ENCODE measurements around the gene AKR1B15. TPM values are rescaled to one million over a fixed set of nuclear protein-coding genes. Genes with fewer than 3 reads are reported as not detected.

Gene AKR1B15
- total RNA-seq, 2 experiments from 2014 or later: not detected

DNA sequence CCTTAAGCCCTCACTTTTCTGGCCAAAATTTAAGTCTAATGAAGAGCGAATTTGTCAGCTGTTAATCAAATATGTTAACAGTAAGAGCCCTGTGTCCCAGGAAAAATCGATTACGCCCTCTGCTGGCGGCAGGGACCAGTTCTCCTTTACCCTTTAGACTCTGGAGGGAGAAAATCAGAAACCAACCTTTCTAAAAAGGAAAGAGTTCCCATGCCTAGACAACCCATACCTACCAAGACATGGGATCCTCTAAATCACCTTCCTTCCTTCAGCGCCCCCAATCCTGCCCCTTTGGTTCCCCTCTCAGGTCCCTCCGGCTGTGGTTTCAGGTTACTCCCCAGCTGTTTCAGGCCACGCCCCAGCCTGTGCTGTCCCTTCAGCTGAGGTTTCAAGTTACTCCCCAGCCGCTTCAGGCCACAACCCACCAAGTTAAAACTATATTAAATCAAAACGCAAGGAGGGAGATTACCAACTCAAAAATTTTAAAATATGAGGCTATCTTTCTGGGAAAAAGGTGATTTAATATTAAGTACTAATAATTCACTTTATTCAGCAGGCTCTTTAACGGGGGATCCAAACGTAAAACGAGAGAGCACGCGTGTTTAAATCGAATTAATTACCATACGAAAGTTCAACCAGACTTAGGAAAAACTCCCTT is 1.4 kb upstream of the AKR1B15 start:
- POLR2A ChIA-PET: interaction anchor here (2.2 kb wide), 1 partner anchor 115 kb away, joined by 8 read pairs; no protein-coding TSS in a partner anchor
- ATAC-seq (ENCODE audit: poor library complexity) (peak; percentile 61), DNase-seq (peak; percentile 49 to 80 (median 62))
- H3K27ac Mint-ChIP-seq: no peak overlapping the region
- Histone ChIP-seq H3K36me3 (ENCODE audit: insufficient read depth, low read length) (no peaks in the 10 kb centered on the region), H3K27me3 (ENCODE audit: control insufficient read depth in 1 of 2, insufficient read depth in 2 of 2, low read length in 2 of 2) (peaks cover 0 to 4% of the 10 kb centered on the region in 2 experiments), H3K4me3 (ENCODE audit: low read length) (no peak overlapping the region), H3K9me3 (ENCODE audit: control insufficient read depth in 1 of 2, insufficient read depth in 1 of 2, low read length in 2 of 2) (no peaks in the 10 kb centered on the region), H3K27ac (ENCODE audit: low read depth in 1 of 2, low read length in 2 of 2) (no peak overlapping the region), H3K4me1 (ENCODE audit: insufficient read depth, low read length) (peaks cover 3% of the 10 kb centered on the region)
- H3K9me3 Mint-ChIP-seq: no peaks in the 10 kb centered on the region
- TF ChIP-seq, protein P1, sequence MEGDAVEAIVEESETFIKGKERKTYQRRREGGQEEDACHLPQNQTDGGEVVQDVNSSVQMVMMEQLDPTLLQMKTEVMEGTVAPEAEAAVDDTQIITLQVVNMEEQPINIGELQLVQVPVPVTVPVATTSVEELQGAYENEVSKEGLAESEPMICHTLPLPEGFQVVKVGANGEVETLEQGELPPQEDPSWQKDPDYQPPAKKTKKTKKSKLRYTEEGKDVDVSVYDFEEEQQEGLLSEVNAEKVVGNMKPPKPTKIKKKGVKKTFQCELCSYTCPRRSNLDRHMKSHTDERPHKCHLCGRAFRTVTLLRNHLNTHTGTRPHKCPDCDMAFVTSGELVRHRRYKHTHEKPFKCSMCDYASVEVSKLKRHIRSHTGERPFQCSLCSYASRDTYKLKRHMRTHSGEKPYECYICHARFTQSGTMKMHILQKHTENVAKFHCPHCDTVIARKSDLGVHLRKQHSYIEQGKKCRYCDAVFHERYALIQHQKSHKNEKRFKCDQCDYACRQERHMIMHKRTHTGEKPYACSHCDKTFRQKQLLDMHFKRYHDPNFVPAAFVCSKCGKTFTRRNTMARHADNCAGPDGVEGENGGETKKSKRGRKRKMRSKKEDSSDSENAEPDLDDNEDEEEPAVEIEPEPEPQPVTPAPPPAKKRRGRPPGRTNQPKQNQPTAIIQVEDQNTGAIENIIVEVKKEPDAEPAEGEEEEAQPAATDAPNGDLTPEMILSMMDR (IDR thresholded peaks at IDR 0.05): peak; percentile 86
- CTCF ChIA-PET: interaction anchor here (0.9 to 2.7 kb wide), 5 partner anchors 8 to 115 kb away, joined by 3 to 27 read pairs (median 3); no protein-coding TSS in a partner anchor
- no peaks in the 10 kb centered on the region for H3K4me1 Mint-ChIP-seq (ENCODE audit: low read depth)
- no peaks in the 10 kb centered on the region for H3K36me3 Mint-ChIP-seq (ENCODE audit: low read depth)
- no peak overlapping the region for H3K4me3 Mint-ChIP-seq
- intact Hi-C loops (cut with DNase I, micrococcal nuclease): loop anchor here (1.0 kb wide), 1 partner anchor 115 kb away; no protein-coding TSS in a partner anchor
- H3K27me3 Mint-ChIP-seq: peaks cover 31% of the 10 kb centered on the region

DNA sequence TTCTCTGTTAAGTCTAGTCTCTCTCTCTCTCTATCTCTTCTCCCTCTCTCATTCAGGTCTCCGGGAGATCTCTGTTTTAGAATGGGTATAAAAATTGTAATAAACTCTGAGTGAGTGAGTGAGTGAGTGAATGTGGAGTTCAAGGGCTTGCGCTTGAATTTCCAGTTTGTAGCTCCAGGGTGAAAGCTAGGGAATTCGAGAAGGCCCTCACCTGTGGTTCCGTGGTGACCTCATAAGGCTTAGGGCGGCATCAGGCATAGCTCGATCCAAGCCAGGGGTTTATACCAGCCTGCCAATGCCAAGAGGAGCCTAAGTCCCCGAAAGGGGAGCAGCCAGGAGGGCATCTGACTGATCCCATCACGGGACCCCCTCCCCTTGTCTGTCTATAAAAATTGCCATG is 456 bp downstream of the AKR1B15 start:
- Mint-ChIP-seq H3K4me3 (no peak overlapping the region), H3K36me3 (ENCODE audit: low read depth) (no peaks in the 10 kb centered on the region), H3K27ac (no peak overlapping the region), H3K9me3 (no peaks in the 10 kb centered on the region), H3K27me3 (peaks cover 21% of the 10 kb centered on the region), H3K4me1 (ENCODE audit: low read depth) (no peaks in the 10 kb centered on the region)
- TF ChIP-seq, protein P1 (IDR thresholded peaks at IDR 0.05): no peak
- no peak overlapping the region for H3K27ac ChIP-seq (ENCODE audit: low read depth in 1 of 2, low read length in 2 of 2)
- ATAC-seq (ENCODE audit: poor library complexity) (no peak), DNase-seq (no peak)
- H3K4me1 ChIP-seq (ENCODE audit: insufficient read depth, low read length): peaks cover 3% of the 10 kb centered on the region
- no peaks in the 10 kb centered on the region for H3K36me3 ChIP-seq (ENCODE audit: insufficient read depth, low read length)
- no peaks in the 10 kb centered on the region for H3K9me3 ChIP-seq (ENCODE audit: control insufficient read depth in 1 of 2, insufficient read depth in 1 of 2, low read length in 2 of 2)
- intact Hi-C loops (cut with DNase I, micrococcal nuclease): no loop called here
- no peak overlapping the region for H3K4me3 ChIP-seq (ENCODE audit: low read length)
- H3K27me3 ChIP-seq (ENCODE audit: control insufficient read depth in 1 of 2, insufficient read depth in 2 of 2, low read length in 2 of 2): peaks cover 0 to 4% of the 10 kb centered on the region in 2 experiments
- ChIA-PET CTCF (interaction anchor here (2.7 kb wide), 1 partner anchor 116 kb away, joined by 27 read pairs; no protein-coding TSS in a partner anchor), POLR2A (no interaction called here)

DNA sequence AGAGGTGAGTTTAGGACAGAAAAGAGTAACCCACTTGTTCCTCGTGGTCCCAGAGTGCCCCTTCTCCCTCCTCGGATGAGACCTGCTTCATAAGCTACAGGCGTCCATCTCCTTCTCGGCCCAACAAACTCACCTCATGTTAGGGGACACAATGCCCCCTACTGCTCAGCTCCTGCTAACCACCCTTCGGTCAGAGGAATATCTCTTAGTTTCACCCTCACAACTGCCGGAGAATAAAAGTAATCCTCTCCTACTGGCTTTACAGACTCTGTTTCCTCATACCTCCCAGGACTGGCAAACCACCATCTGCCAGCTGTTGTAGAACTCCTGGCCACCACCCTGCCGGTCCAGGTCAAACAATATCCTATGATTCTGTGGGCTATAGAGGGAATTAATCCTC is 3.2 kb downstream of the AKR1B15 start:
- DNase-seq (no peak), ATAC-seq (ENCODE audit: poor library complexity) (no peak)
- H3K9me3 Mint-ChIP-seq: no peaks in the 10 kb centered on the region
- ChIA-PET POLR2A (no interaction called here), CTCF (interaction anchor here (1.7 kb wide), 1 partner anchor 120 kb away, joined by 3 read pairs; no protein-coding TSS in a partner anchor)
- H3K36me3 Mint-ChIP-seq (ENCODE audit: low read depth): no peaks in the 10 kb centered on the region
- peaks cover 4% of the 10 kb centered on the region for H3K27me3 Mint-ChIP-seq
- no peaks in the 10 kb centered on the region for H3K36me3 ChIP-seq (ENCODE audit: insufficient read depth, low read length)
- no peak overlapping the region for H3K27ac ChIP-seq (ENCODE audit: low read depth in 1 of 2, low read length in 2 of 2)
- H3K4me3 Mint-ChIP-seq: no peak overlapping the region
- H3K4me1 ChIP-seq (ENCODE audit: insufficient read depth, low read length): peaks cover 3% of the 10 kb centered on the region
- no peak overlapping the region for H3K4me3 ChIP-seq (ENCODE audit: low read length)
- TF ChIP-seq, protein P1 (IDR thresholded peaks at IDR 0.05): no peak
- H3K9me3 ChIP-seq (ENCODE audit: control insufficient read depth in 1 of 2, insufficient read depth in 1 of 2, low read length in 2 of 2): no peaks in the 10 kb centered on the region
- intact Hi-C loops (cut with DNase I, micrococcal nuclease): no loop called here
- no peak overlapping the region for H3K27ac Mint-ChIP-seq
- no peaks in the 10 kb centered on the region for H3K27me3 ChIP-seq (ENCODE audit: control insufficient read depth in 1 of 2, insufficient read depth in 2 of 2, low read length in 2 of 2)
- H3K4me1 Mint-ChIP-seq (ENCODE audit: low read depth): no peaks in the 10 kb centered on the region

All from CD4-positive, alpha-beta T cell (primary cell).